GM12892 (cell line): ENCODE data around the gene SSBP3.

ENCODE experiments used
- DNase-seq: peaks from one replicate; pipeline ENCODE4 v3.0.0; 2011; ENCODE audit not compliant: insufficient read length
- FAIRE-seq: peaks from 2 replicates; lab custom pipeline; 2011; peaks lifted over from hg19 to GRCh38; lab: Jason Lieb, UNC
- POLR2A ChIP-seq: IDR thresholded peaks from 2 replicates; pipeline ENCODE4 v1.6.1; 2011; ENCODE audit warnings: low read depth, low read length, control low read depth
- POLR2AphosphoS5 ChIP-seq: IDR thresholded peaks from 2 replicates; pipeline ENCODE4 v1.6.1; 2011; ENCODE audit warnings: low read depth, low read length, control low read depth
- TAF1 ChIP-seq: IDR thresholded peaks from 2 replicates; pipeline ENCODE4 v1.6.1; 2011; ENCODE audit warnings: low read depth, mild to moderate bottlenecking, control low read depth, low read length, borderline replicate concordance

SSBP3 gene

DNA sequence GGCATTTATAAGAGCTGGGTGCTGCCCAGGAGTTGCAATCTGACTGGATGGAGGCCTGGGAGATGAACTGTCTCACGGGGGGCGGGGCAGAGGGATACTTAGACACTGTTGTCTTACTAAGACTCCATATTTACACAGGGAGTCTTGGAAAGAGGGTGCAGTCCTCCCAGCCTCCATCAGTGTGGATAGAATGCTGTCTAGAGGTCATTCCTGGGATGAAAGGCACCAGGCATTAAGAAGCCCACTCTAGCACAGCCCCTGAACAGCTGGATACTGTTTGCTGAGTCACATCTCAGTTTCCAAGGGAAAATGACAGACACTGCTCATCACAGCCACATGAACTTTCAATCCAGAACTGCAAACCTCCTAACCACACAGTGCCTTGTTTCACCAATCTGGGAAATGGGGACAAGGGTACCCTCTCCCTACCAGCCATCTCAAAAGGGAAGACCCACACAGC lies 43.3 kb downstream of the SSBP3 start:
- DNase-seq = no peak
- no peak for FAIRE-seq
- TF ChIP-seq POLR2AphosphoS5 (no peak), POLR2A (no peak), TAF1 (no peak)

DNA sequence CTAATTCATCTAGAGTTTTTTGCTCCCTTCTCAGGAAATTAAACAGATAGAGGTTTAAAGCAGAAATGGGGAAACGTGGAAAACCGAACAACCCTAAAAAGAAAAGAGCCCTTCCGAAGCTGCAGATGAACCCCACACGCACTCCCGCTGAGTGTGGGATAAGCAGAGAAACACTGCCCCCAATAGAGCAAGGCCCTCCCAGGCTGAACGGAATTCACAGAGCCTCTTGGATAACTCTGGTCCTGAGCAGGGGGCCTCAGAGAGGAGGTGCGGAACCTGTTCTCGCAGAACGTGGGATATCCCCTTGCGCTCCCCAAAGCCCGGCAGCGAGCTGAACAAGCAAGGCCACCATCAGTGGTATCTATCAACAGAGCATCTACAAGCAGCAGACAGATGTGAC lies 44.9 kb downstream of the SSBP3 start:
- no peak for TF ChIP-seq TAF1
- no peak for TF ChIP-seq POLR2AphosphoS5
- TF ChIP-seq POLR2A = no peak
- no peak for DNase-seq
- no peak for FAIRE-seq

DNA sequence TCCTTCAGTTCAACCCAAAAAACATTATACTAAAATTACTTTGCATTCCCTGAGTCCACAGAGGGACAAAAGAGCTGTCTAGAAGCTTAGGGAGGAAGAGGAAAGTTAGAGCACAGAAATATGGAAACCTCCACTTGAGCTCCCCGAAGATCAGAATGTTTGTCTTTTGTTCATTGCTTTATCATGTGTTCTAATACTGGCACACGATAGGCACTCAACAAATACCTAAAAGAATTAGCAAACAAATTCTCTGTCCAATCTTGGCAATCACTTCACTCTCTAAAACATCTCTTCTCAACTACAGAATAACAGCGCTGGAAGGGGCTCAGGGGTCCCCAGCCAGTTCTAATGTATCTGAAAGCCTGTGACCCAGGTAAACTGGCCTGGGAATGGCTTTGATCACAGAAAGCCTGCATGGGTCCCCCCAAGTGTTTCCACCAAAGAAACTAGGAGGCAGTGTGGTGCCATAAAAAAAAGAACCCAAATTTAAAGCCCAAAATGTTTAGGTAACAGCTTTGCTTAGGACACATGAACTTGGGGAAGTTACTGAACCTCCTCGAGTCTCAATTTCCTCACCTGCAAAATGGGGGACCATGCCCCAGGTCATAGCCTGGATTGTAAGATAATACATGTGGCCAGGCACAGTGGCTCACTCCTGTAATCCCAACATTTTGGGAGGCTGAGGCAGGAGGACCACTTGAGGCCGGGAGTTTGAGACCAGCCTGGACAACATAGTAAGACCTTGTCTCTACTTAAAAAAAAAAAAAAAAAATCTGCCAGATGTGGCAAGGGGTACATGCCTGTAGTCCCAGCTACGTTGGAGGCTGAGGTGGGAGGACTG lies 45.8 kb downstream of the SSBP3 start:
- FAIRE-seq (no peak), DNase-seq (no peak)
- TF ChIP-seq POLR2AphosphoS5 (no peak), TAF1 (no peak), POLR2A (no peak)

DNA sequence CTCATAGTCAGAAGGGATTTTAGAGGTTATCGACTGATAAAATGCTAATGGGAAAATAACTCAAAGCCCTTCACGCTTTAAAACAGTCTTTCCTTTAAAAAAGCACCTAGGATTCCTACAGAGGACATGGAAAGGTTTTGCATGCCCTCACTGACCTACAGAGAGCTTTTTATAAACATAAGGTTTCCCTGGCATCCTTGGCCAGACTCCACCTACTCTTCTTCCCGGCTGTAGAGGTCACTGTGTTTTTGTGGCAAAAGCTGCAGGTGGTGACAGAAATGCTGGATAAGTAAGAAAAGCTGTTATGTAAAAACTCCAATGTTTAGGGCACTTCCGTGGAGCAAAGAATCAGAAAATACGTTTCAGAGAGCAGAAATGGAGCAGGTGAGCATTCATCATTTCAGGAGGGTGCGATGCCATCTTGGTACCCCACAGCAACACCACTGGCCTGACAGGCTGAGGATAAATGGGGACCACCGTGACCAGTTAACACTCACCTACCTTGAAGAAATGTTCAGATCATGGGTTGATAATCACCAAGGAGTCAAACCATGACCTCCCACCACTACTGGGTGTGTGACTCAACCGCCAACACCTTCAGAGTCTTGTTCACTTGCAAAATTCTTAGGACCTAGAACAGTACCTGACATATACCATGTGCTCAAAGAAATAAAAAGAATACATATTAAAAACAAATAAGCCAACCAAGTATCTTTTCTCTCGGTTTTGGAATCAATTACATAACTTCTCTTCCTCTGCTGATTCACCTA lies 46.6 kb downstream of the SSBP3 start:
- TF ChIP-seq POLR2A (no peak), TAF1 (no peak), POLR2AphosphoS5 (no peak)
- no peak for DNase-seq
- no peak for FAIRE-seq

DNA sequence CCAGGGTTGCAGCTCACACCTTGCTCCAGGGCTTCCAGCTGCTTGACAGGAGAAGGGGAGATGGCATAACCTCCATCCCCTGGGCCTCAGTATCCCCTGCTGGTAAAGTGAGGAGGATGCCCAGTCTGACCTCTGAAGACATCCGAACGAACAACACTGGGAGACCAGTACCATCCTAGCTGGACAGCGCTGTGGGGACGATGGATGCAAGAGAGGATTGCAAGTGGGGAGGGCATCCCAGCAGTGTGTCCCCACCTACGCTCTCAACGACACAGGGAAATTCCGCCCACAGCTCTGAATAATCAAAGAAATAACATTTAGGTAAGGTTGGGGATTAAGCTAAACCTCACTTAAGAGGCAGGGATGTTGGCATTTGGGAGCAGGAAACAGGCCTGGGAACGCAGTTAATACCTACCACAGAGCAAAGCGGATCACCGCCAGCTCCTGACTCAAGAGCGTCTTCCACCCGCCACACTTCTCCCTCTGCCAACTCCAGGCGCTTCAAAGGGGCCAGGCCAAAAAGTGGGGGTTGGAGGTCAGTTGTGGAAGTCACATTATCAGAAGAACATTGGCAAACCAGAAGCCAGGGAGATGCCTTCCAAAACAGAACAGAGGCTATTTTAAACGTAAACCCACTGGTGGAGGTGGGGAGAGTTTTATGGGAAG lies 47.6 kb downstream of the SSBP3 start:
- DNase-seq (no peak), FAIRE-seq (no peak)
- no peak for TF ChIP-seq POLR2AphosphoS5
- TF ChIP-seq TAF1 = no peak
- TF ChIP-seq POLR2A = no peak

DNA sequence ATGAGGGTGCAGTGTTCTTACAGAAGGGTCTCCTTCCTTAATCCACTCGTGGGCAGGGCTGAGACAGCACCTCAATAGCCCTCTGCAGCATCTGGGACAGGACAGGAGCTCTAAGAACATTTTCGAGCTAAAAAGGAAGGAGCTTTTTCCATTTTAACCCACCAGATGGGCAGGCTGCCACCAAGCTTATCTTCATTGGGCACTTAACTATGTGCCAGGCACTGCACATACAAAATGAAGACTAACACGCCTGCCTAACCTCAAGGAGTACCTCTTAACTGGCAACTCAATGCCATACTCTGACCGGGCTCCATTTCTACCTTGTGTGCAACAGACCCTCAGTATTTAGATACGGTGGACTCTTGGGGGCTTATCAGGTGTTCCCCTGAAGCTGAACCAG lies 48.2 kb downstream of the SSBP3 start:
- no peak for TF ChIP-seq POLR2AphosphoS5
- FAIRE-seq = no peak
- DNase-seq = no peak

DNA sequence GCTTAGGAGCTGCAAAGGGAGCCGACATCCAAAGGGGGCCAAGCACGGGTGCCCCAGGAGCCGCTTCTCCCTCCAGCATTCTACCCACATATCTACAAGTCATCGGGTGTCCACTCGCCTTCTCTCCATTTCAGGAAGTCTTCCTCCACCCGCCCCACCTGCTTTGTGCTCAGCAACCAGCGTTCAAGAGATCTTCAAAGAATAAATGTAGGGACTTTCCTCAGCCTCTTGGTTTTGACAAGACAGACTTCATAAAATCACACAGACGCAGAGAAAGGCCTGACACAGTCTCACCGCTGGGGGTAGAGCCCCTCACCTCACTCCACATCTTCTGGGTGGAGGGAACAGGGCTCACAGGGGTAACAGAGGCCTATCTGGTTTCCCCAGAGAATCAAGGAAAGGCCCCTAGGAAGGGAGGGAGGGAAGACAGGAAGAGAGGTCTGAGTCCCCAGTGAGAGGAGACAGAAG lies 49.5 kb downstream of the SSBP3 start:
- FAIRE-seq (peak; percentile 95), DNase-seq (peak; percentile 33)

DNA sequence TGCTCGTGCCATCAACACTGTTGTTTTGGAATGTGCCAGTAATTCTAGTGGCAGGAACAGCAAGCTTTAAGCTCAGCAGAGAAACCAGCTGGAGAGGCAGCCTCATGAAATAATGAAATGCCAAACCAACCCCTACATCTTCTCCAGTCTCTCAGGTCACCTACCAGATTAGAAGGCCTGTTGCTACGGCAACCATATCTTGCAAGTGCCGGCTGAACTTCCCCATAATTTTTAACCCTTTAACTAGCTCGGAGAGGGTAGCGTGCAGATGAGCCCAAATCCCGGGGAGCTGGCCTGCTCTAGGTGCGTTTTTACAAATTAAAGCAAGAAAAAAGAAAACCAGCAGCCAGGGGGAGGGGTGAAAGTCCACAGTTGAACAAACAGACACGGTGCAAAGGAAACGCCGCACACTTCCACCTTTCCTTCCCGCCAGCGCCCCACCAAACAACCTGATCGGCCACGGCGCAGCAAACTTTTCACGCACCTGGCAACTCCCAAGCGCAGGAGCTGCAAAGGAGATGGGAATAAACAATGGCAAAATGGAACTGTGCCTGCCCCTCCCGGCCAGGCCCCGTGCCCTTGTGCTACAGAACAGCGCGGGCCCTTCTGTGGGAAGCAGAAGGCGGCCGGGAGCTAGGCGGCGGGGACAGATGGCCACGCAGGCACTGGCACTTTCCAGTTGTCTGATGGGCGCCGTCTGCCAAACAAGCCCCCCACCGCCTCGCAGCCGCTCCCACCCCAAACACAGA lies 50.1 kb downstream of the SSBP3 start:
- TF ChIP-seq POLR2A (no peak), TAF1 (no peak), POLR2AphosphoS5 (no peak)
- no peak for DNase-seq
- FAIRE-seq = peak; percentile 9

More for the DNA sequence above, 49.5 kb downstream of the SSBP3 start:
- TF ChIP-seq POLR2AphosphoS5 (no peak), POLR2A (no peak), TAF1 (no peak)

DNA sequence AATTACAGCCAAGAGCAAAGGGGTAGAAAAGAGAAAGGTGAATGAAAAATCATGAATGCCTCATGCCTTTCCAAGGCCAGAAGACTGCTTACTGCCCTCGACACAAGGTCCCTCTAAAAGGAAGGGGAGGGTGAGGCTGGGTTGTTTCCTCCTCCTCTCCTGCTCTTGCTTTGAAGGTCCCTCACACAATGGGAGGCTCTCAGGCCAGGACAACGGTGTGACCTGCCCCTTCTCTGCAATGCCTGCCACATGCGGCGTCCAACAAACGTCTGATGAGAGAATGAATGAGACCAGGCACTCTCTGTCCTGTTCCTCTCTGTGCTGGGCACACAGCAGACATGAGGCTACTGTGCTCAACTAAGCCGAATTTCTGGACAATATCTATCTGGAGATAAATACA lies 51.3 kb downstream of the SSBP3 start:
- FAIRE-seq (no peak), DNase-seq (no peak)
- TF ChIP-seq TAF1 (no peak), POLR2AphosphoS5 (no peak), POLR2A (no peak)

DNA sequence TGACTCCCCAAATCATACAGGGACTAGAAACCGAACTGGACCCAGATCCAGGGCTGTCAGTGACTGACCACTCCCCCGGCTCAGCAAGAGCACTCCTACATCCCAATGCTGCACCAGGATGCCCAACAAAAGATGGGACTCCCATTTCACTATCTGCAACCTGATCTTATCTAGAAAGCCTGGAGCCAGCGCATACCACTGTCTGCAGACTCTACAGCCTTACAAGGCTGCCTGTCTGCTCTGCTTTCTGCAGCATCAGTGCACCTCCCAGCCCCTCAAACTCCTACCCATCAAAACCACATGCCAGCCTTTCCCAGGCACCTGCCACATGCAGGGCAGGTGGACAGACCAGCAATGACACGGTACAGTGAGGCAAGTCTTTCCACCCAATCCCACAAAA lies 52.2 kb downstream of the SSBP3 start:
- TF ChIP-seq POLR2A (no peak), POLR2AphosphoS5 (no peak), TAF1 (no peak)
- no peak for FAIRE-seq
- DNase-seq = no peak
